Tibial artery (tissue), 4 donors: ENCODE measurements around the gene PLEKHA5.

Experiments used
- DNase-seq, 2 donors: peaks; one replicate each; pipeline ENCODE4 v3.0.0-alpha.2; 2019
- H3K27ac ChIP-seq, 2 donors: fragments of 200-600 bp; sonication (generic) in 1 of 2; 1 replicate in 1 of 2; 2 replicates in 1 of 2; pipeline ENCODE4 v1.5.1; 2018 to 2019; ENCODE audit warnings: mild to moderate bottlenecking in 1 of 2
- H3K27me3 ChIP-seq, 2 donors: fragments of 200-600 bp; sonication (generic) in 1 of 2; one replicate each; pipeline versions ENCODE4 v1.5.1 to v1.6.0; 2016 to 2019
- H3K36me3 ChIP-seq, 3 donors: fragments of 200-600 bp; sonication (generic) in 2 of 3; one replicate each; pipeline ENCODE4 v1.5.1; 2016 to 2019; ENCODE audit warnings: mild to moderate bottlenecking in 2 of 3
- H3K4me1 ChIP-seq, 4 donors: fragments of 200-600 bp; sonication (generic) in 2 of 4; 1 replicate in 3 of 4; 2 replicates in 1 of 4; pipeline ENCODE4 v1.5.1; 2016 to 2019
- H3K4me3 ChIP-seq, 2 donors: fragments of 200-600 bp; sonication (generic) in 1 of 2; 1 replicate in 1 of 2; 2 replicates in 1 of 2; pipeline ENCODE4 v1.5.1; 2018 to 2019; ENCODE audit warnings: mild to moderate bottlenecking in 2 of 2
- H3K9me3 ChIP-seq, 3 donors: fragments of 200-600 bp; sonication (generic) in 1 of 3; one replicate each; pipeline ENCODE4 v1.5.1; 2016 to 2019
- CTCF ChIP-seq, 2 experiments: fragments of 200-600 bp in 1 of 2; fragments of 450-650 bp in 1 of 2; IDR thresholded peaks; one replicate each; pipeline ENCODE4 v1.5.1; 2017 to 2019; ENCODE audit warnings: antibody characterized with exemption in 2 of 2, mild to moderate bottlenecking in 1 of 2, moderate library complexity in 1 of 2
- intact Hi-C: fragments of 100-400 bp; cut with DNase I; formaldehyde crosslinking; loops from one replicate; pipeline ENCODE4 v1.15.0; 2023; ENCODE audit warnings: low total_unique reads

PLEKHA5 gene

GRCh38 chr12:19284658-19285057 is 155.1 kb downstream of the PLEKHA5 start:
- no peaks in the 10 kb centered on the region for H3K9me3 ChIP-seq
- intact Hi-C loops, result loop anchor here (5.0 kb wide), 1 partner anchor 102 kb away; no protein-coding TSS in a partner anchor

GRCh38 chr12:19285793-19286448 is 156.4 kb downstream of the PLEKHA5 start:
- peaks cover 0 to 4% (median 2%) of the 10 kb centered on the region in 4 donors for H3K4me1 ChIP-seq
- no peak overlapping the region for H3K27ac ChIP-seq
- intact Hi-C loops, result loop anchor here (5.0 kb wide), 1 partner anchor 104 kb away; no protein-coding TSS in a partner anchor
- H3K27me3 ChIP-seq, result no peaks in the 10 kb centered on the region
- no peak overlapping the region for H3K4me3 ChIP-seq
- no peaks in the 10 kb centered on the region for H3K9me3 ChIP-seq
- no peak for DNase-seq
- no peak for TF ChIP-seq CTCF (IDR thresholded peaks at IDR 0.05)
- peaks cover 9 to 11% (median 10%) of the 10 kb centered on the region in 3 donors for H3K36me3 ChIP-seq

More at GRCh38 chr12:19284658-19285057, 155.1 kb downstream of the PLEKHA5 start:
- Histone ChIP-seq H3K4me3 (no peak overlapping the region), H3K27ac (no peak overlapping the region), H3K4me1 (peaks cover 0 to 4% (median 2%) of the 10 kb centered on the region in 4 donors), H3K36me3 (peaks cover 9 to 20% (median 10%) of the 10 kb centered on the region in 3 donors), H3K27me3 (no peaks in the 10 kb centered on the region)
- no peak for TF ChIP-seq CTCF (IDR thresholded peaks at IDR 0.05)
- no peak for DNase-seq

GRCh38 chr12:19287302-19287701 is 157.8 kb downstream of the PLEKHA5 start:
- DNase-seq, result no peak
- TF ChIP-seq CTCF (IDR thresholded peaks at IDR 0.05), result no peak
- intact Hi-C loops, result loop anchor here (5.0 kb wide), 1 partner anchor 105 kb away; no protein-coding TSS in a partner anchor

GRCh38 chr12:19288161-19288560 is 158.6 kb downstream of the PLEKHA5 start:
- Histone ChIP-seq H3K4me3 (no peak overlapping the region), H3K4me1 (peaks cover 0 to 4% (median 2%) of the 10 kb centered on the region in 4 donors), H3K27me3 (no peaks in the 10 kb centered on the region), H3K36me3 (peaks cover 9 to 19% (median 11%) of the 10 kb centered on the region in 3 donors), H3K9me3 (no peaks in the 10 kb centered on the region), H3K27ac (no peak overlapping the region)
- TF ChIP-seq CTCF (IDR thresholded peaks at IDR 0.05), result no peak
- DNase-seq, result no peak
- intact Hi-C loops, result loop anchor here (5.0 kb wide), 1 partner anchor 106 kb away; no protein-coding TSS in a partner anchor

More at GRCh38 chr12:19287302-19287701, 157.8 kb downstream of the PLEKHA5 start:
- H3K9me3 ChIP-seq, result no peaks in the 10 kb centered on the region
- H3K36me3 ChIP-seq, result peaks cover 9 to 15% (median 11%) of the 10 kb centered on the region in 3 donors
- no peak overlapping the region for H3K4me3 ChIP-seq
- H3K27ac ChIP-seq, result no peak overlapping the region
- H3K27me3 ChIP-seq, result no peaks in the 10 kb centered on the region
- H3K4me1 ChIP-seq, result peaks cover 0 to 4% (median 2%) of the 10 kb centered on the region in 4 donors

- peaks cover 3 to 19% (median 6%) of the 10 kb centered on the region in 3 donors for H3K36me3 ChIP-seq
- TF ChIP-seq CTCF (IDR thresholded peaks at IDR 0.05), result peak; percentile 56 to 67
- intact Hi-C loops, result loop anchor here (5.0 kb wide), 1 partner anchor 106 kb away; no protein-coding TSS in a partner anchor
- DNase-seq, result no peak
- H3K27me3 ChIP-seq, result no peaks in the 10 kb centered on the region
- H3K4me3 ChIP-seq, result no peak overlapping the region
- peaks cover 0 to 4% (median 2%) of the 10 kb centered on the region in 4 donors for H3K4me1 ChIP-seq
- H3K9me3 ChIP-seq, result no peaks in the 10 kb centered on the region
- H3K27ac ChIP-seq, result no peak overlapping the region
These were observed 159.2 kb downstream of the PLEKHA5 start for GRCh38 chr12:19288603-19289244.
